RWPE1 (cell line): ENCODE measurements around the gene PRG2.

Experiments
- CTCF ChIA-PET: fragments of 350-600 bp; sonication (Branson Sonifier 250); formaldehyde crosslinking; extraction: SDS; loops from one replicate; lab custom pipeline; 2021; lab: Yijun Ruan, JAX
- POLR2A ChIA-PET: fragments of 400-600 bp; formaldehyde crosslinking; extraction: SDS; loops from one replicate; lab custom pipeline; 2020; ENCODE audit warnings: antibody characterized with exemption; ENCODE audit not compliant: low non-redundant PET; lab: Yijun Ruan, JAX
- DNase-seq: peaks from one replicate; pipeline ENCODE4 v3.0.0; 2012; ENCODE audit warnings: low spot score
- H3K27ac ChIP-seq: fragments of 450-650 bp; 2 replicates; pipeline ENCODE4 v1.5.1; 2017
- CTCF ChIP-seq: fragments of 450-650 bp; conservative IDR thresholded peaks from 2 replicates; pipeline ENCODE4 v1.5.1; 2017; ENCODE audit warnings: low read depth, mild to moderate bottlenecking

PRG2 gene

GRCh38 chr11:57373146-57373545 is 17.3 kb downstream of the PRG2 start:
- CTCF ChIA-PET, result interaction anchor here (1.1 kb wide), 1 partner anchor 85 kb away, joined by 4 read pairs; no protein-coding TSS in a partner anchor
- POLR2A ChIA-PET, result no interaction called here
- no peak for DNase-seq

GRCh38 chr11:57370941-57371340 is 19.5 kb downstream of the PRG2 start:
- TF ChIP-seq CTCF, result no peak
- POLR2A ChIA-PET, result no interaction called here
- CTCF ChIA-PET, result no interaction called here
- H3K27ac ChIP-seq, result no peak overlapping the region
- no peak for DNase-seq

More at GRCh38 chr11:57373146-57373545, 17.3 kb downstream of the PRG2 start:
- no peak overlapping the region for H3K27ac ChIP-seq
- no peak for TF ChIP-seq CTCF

GRCh38 chr11:57370251-57370650 is 20.2 kb downstream of the PRG2 start:
- peak; percentile 39 for DNase-seq
- POLR2A ChIA-PET, result no interaction called here
- H3K27ac ChIP-seq, result no peak overlapping the region
- CTCF ChIA-PET, result interaction anchor here (0.6 kb wide), 1 partner anchor 107 kb away, joined by 3 read pairs; no protein-coding TSS in a partner anchor
- no peak for TF ChIP-seq CTCF

DNA sequence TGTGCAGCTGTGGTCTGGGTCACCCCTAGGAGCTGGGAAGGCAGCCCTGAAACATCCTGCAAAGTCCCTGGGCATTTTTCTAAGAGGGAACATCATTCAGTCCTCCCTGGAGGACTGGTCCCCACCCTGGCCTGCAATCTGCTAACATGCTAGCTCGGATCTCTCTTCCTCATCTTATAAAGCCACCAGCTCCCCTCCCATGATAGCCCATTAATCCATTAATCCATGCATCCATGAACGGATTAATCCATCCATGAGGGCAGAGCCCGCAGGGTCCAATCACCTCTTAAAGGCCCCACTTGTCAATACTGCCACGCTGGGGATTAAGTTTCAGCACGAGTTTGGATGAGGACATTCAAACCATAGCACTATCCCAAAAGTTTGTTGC is 21.6 kb downstream of the PRG2 start:
- H3K27ac ChIP-seq, result no peak overlapping the region
- ChIA-PET CTCF (interaction anchor here (0.6 kb wide), 2 partner anchors 20 to 168 kb away, joined by 3 to 7 read pairs; no protein-coding TSS in a partner anchor), POLR2A (no interaction called here)
- no peak for DNase-seq
- TF ChIP-seq CTCF, result no peak

DNA sequence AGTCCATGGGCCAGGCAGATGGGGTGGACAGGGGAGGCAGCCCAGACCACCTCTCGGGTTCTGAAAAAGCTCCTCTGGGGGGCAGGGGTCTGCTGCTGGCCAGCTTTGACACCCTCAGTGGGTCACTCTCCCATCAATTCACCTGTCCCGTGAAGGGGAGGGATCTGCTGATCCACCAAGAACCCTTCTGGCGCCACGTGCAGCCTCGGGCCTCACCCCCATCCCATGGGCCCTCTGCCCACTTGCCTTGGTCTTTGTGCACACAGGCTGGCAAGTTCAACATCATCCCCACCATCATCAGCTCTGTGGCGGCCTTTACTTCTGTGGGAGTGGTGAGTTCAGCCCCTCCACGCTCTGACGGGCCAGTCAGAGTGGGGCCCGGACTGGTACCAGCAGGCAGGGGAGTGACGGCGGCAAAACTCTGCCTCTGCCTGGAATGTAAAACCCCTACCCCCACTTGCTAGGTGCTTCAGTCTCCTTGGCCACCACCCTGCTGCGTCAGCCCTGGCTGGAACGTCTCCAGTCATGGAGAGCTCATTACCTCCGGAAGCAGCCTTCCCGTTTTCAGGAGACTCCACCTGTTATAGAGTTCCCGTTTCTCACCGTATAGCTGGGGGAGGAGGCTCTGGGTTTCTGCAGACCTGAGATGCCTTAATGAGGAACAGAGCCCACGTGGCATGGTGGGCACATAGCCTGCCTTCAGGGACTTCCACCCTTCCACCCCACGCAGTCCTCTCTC is 22.2 kb downstream of the PRG2 start:
- DNase-seq, result peak; percentile 13
- POLR2A ChIA-PET, result no interaction called here
- no peak overlapping the region for H3K27ac ChIP-seq
- CTCF ChIA-PET, result interaction anchor here (0.6 kb wide), 1 partner anchor 21 kb away, joined by 7 read pairs; no protein-coding TSS in a partner anchor
- no peak for TF ChIP-seq CTCF

GRCh38 chr11:57364851-57365660 is 25.4 kb downstream of the PRG2 start:
- no peak for TF ChIP-seq CTCF
- DNase-seq, result no peak
- ChIA-PET CTCF (interaction anchor here (0.6 to 0.7 kb wide), 2 partner anchors 93 to 950 kb away, joined by 4 read pairs; no protein-coding TSS in a partner anchor), POLR2A (no interaction called here)
- no peak overlapping the region for H3K27ac ChIP-seq
